GM19035 (cell line): ENCODE data around the gene SNX12.

Experiments used
- ATAC-seq: cut with Tn5 transposase; IDR thresholded peaks from one replicate; pipeline ENCODE4 v1.9.1; 2021; ENCODE audit not compliant: unreplicated experiment

Gene SNX12

DNA sequence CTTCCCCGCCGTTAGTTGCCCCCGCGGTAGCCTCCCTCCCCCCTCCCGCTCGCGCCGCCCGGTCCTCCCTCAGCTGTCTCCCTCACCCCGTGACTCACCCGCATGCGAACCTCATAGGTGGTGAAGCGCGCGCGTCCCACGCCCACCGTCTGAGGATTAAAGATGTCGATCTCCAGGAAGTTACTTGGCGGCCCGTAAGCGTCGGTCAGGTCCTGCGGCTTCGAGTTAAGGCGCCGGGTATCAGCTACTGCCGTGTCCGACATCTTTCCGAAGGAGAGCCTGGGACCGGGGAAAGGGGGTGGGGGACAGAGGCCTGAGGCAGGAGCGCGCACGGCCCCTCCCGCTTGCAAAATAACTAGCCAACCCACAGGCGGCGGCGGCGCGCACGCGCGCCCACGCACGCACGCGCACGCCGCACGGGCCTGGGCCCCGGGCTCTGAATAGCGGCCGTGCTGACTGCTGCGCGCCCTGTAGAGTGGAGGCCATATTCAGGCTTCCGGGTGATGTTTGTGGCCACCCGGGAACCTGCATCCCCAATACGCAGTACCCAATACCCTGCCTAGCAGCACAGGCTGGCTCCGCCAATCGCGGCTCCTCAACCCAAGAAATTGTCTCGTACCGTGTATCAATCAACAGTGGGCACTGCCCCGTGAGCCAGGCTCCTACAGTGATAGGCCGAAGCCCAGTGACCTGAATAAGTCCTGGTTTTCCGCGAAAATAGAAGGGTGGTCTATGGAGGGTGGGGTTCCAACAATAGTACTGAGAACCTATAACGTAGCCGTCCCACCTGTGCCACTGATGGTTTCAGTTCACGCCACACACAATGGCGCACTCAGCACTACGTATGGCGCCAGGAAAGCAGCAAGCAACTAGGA lies at the start of gene SNX12:
TSS of gene SNX12 (minus strand) at position 291 of the 875 bp plus-strand sequence. CDS start at position 263, 28 bp downstream.
- peak; percentile 94 for ATAC-seq

DNA sequence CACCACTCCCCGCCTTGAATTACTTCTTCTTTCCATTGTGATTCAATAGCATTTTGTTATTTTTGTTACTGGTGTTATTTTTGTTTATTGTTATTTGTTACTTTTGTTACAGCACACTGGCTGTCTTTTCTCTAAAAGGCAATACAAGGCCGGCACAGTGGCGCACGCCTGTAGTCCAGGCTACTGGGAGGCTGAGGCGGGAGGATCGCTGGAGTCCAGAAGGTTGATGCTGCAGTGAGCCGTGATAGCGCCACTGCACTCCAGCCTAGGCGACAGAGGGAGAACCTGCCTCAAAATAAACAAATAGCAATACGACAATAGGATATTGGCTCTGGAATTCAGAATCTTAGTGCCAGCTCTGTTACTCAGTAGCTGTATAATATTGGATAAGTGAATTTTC lies 49.2 kb upstream of the SNX12 start:
- no peak for ATAC-seq

GRCh38 chrX:71111921-71112431 lies 43.8 kb upstream of the SNX12 start:
- peak; percentile 9 for ATAC-seq

DNA sequence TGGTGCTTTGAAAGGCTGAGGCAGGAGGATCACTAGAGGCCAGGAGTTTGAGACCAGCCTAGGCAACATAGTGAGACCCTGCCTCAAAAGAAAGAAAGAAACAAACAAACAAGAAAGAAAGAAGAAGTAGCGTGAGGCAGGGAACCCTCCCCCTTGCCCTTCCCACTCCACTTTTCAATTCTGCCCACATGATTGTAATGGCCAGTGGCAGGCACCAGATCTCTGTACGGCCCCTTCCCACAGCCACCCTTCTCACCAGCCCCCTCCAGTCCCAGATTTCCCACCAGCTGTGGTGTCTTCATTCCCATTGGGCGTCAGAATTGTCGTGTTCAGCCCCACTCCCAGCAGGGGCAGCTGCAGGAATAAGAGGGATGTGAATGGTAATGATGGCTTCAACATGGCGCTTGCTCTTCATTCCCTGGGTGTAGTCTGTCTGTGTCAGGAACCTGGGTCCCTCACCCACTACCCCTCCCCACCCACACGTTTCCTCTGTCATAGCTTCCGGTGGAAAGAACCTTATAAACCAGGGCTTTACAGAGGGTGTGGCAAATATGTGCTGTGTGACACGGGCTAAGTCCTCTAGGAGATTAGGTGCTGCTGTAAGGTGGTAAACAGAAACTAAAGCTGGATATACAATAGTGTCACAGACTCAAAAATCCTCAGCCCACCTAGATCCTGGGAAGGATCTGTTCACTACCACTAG lies 43.2 kb upstream of the SNX12 start, which contains the start of gene IL2RG:
TSS of gene IL2RG (minus strand) at position 437 of the 703 bp plus-strand sequence. CDS start at position 399, 38 bp downstream.
- peak; percentile 90 for ATAC-seq

DNA sequence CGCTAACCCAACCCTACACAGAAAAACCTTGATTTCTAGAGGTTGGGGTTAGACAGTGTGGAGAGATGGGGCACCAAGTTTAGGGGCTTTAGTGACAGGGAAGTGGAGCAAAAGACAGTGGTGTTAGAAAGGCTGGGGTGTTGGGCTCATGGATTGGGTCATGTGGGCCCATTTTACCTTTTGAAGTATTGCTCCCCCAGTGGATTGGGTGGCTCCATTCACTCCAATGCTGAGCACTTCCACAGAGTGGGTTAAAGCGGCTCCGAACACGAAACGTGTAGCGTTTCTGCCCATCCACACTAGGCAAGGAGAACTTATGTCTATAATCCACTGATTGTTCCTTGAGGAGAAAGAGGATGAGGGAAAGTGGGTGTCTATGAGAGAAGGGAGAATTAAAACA lies 40.9 kb upstream of the SNX12 start:
- ATAC-seq, result no peak

- ATAC-seq, result no peak
Measured at GRCh38 chrX:71107762-71108360, 39.7 kb upstream of the SNX12 start.

- no peak for ATAC-seq
Measured at GRCh38 chrX:71107245-71107644, 39.1 kb upstream of the SNX12 start.

DNA sequence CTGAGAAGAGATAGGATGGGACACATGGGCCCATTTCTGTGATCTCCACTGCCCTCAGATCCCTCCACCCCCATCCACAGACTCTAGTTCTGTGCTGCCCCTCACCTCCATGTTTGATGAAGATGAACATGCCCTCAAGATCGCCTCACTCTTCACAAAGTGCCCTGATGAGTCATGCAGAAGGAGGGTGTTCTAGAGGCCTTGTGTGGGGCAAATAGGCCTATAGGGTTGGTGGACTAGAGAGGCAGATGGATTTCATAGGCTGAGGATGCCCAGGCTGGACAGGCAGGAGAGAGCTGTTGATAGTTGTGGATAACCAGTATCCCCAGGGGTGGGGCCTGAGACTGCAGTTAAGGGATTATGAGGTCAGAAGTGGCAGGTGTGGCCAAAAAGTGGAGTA lies 38.3 kb upstream of the SNX12 start, which contains the start of gene CXorf65:
TSS of gene CXorf65 (minus strand) at position 314 of the 400 bp plus-strand sequence. CDS start at position 130, 184 bp downstream.
- ATAC-seq, result no peak

GRCh38 chrX:71105628-71106027 lies 37.5 kb upstream of the SNX12 start:
- ATAC-seq, result no peak

DNA sequence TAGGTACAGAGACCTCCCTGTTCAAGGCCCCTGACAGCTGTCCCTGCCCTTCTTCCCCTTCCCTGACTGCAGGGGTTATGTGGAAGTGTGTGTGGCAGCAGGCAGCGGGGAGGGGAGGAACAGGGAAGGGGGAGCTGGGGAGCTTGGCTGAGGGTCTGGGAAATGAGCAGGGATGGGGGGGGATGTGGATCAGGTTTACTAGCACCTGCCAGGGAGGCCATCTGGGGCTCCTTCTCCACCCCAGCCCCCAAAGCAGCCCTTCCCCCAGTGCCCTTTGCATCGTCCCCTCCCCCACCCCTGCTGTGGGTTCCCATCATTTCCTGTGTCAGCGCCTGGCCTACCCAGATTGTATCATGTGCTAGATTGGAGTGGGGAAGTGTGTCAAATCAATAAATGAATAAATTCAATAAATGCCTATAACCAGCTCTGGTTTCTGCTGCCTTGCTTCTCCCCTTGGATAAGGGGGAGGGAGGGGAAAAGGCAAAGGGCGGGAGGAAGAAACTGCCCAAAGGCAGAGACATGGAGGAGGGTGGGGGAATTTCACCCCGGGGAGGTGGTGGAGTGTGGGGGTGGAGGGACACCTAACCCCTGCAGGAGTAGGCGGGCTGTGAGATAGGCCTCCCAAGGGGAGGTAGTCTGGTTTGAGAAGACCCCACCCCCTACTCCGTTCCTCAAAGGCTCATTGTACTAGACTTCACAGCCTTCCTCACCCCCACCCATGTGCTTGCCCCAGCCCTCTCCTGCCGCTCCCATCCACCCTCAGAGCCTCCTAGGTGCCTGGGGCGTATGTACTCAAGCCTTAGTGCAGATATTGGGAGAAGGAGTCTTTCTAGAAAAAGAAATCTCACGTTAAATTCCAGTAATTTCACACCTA lies 35.2 kb upstream of the SNX12 start:
- ATAC-seq, result no peak

- no peak for ATAC-seq
Measured at GRCh38 chrX:71102292-71102691, 34.2 kb upstream of the SNX12 start.

DNA sequence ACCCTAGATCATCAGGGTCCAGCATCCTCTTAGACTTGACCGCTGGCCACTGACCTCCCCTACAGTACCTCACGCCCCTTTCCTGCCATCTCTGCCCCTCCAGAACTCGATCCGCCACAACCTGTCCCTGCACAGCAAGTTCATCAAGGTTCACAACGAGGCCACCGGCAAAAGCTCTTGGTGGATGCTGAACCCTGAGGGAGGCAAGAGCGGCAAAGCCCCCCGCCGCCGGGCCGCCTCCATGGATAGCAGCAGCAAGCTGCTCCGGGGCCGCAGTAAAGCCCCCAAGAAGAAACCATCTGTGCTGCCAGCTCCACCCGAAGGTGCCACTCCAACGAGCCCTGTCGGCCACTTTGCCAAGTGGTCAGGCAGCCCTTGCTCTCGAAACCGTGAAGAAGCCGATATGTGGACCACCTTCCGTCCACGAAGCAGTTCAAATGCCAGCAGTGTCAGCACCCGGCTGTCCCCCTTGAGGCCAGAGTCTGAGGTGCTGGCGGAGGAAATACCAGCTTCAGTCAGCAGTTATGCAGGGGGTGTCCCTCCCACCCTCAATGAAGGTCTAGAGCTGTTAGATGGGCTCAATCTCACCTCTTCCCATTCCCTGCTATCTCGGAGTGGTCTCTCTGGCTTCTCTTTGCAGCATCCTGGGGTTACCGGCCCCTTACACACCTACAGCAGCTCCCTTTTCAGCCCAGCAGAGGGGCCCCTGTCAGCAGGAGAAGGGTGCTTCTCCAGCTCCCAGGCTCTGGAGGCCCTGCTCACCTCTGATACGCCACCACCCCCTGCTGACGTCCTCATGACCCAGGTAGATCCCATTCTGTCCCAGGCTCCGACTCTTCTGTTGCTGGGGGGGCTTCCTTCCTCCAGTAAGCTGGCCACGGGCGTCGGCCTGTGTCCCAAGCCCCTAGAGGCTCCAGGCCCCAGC lies 32.7 kb upstream of the SNX12 start:
- ATAC-seq, result no peak

DNA sequence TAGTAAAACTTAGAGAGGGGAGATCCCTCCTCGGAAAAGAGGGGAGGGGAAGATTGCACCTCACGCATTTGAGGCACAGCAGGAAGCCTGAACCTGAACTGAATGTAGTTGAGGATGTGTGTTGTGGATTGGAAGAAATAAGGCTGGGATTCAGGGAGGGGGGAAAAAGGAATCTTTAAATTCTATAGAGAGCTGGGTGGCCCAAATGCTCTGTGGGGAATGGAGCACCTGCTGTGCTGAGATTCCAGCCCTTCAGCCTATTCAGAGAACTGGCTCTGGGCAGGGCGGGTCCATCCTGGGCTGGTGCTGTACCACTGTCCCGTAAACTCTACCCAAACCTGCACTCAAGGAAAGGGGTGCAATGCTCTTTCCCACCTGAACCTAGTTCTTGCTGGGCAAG lies 31.6 kb upstream of the SNX12 start:
- ATAC-seq, result no peak

- no peak for ATAC-seq
Measured at GRCh38 chrX:71098951-71099506, 30.9 kb upstream of the SNX12 start.

DNA sequence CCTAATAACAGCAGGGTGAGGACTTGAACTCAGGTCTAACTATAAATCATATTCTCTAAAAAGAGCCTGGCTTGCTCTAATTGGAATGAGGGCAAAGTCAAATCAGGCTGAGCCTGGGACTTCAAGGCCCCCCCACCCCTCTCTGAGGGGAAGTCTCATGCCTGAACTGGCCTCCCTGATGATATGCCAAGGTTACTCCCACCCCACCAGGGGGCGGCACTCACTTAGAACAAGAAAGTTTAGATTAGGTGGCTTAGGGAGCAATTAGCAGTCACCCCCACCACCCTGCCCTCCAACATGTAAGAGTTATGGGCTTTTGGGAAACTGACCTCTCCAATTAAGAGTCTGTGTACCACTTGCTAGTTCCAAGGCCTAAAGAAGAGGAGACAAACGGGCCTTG lies 30.2 kb upstream of the SNX12 start:
- no peak for ATAC-seq

- ATAC-seq, result no peak
Measured at GRCh38 chrX:71096760-71097032, 28.6 kb upstream of the SNX12 start.

- ATAC-seq, result peak; percentile 32
Measured at GRCh38 chrX:71095981-71096759, 28.0 kb upstream of the SNX12 start.

DNA sequence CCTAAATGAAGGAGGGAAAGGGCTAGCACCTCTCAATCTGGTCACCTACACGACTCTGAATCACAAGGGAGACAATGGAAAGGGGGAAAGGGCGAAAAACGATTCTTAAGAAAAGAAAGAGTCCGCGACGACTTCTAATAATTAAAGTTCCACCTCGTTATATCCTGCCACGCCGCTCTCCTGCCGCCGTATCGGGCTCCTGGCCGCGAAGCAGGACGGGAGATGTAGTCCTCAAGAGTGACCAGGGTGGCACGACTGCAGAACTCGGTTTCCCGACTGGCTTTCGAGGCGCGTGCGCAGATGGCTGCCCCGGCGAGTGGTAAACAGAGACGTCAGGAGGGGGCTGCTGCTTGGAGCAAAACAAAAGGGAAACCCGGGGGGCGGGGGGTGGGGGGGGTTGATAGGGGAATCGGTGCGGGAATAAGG lies 27.4 kb upstream of the SNX12 start, which contains the start of gene FOXO4:
TSS of gene FOXO4 (plus strand) at position 297 of the 426 bp plus-strand sequence. CDS start 678 bp downstream, outside the sequence.
- ATAC-seq, result peak; percentile 94
